K562 (cell line): ENCODE measurements around the gene IRF6. TPM values are rescaled to one million over a fixed set of nuclear protein-coding genes. Genes with fewer than 3 reads are reported as not detected.
A peak's percentile ranks its signal among the peaks of the same experiment; 100 is the strongest.

Experiments
- CREB1 ChIP-seq, 2 experiments: sonication (generic) in 1 of 2; formaldehyde crosslinking in 1 of 2; IDR thresholded peaks; 2 replicates each; pipeline versions ENCODE4 v1.6.1 to v1.8.0; 2012 to 2022; ENCODE audit warnings: inconsistent platforms in 1 of 2, mild to moderate bottlenecking in 1 of 2, missing genetic modification reagents in 1 of 2, moderate library complexity in 1 of 2
- GTF2E2 ChIP-seq: fragments of 200-800 bp; sonication (Bioruptor generic); IDR thresholded peaks from 2 replicates; pipeline ENCODE4 v1.6.1; 2016; ENCODE audit warnings: missing genetic modification characterization, missing compliant biosample characterization
- MAFG ChIP-seq: fragments of 450-650 bp; conservative IDR thresholded peaks from 2 replicates; pipeline ENCODE4 v1.6.1; 2016; ENCODE audit warnings: missing genetic modification characterization, missing compliant biosample characterization
- NR2C2 ChIP-seq, 2 experiments: fragments of 200-800 bp in 1 of 2; sonication (Bioruptor generic) in 1 of 2; sonication (generic) in 1 of 2; formaldehyde crosslinking in 1 of 2; IDR thresholded peaks; 2 replicates each; pipeline versions ENCODE4 v1.6.1 to v1.8.0; 2016 to 2022; ENCODE audit warnings: mild to moderate bottlenecking in 1 of 2, missing compliant biosample characterization in 1 of 2, missing genetic modification characterization in 1 of 2, missing genetic modification reagents in 1 of 2
- PRMT5 ChIP-seq: sonication (generic); formaldehyde crosslinking; IDR thresholded peaks from 2 replicates; pipeline ENCODE4 v1.5.0; 2020; ENCODE audit warnings: missing genetic modification reagents
- polyA plus RNA-seq, 8 experiments: library from polyadenylated mRNA; depleted of rRNA in 4 of 8; stranded (reverse) in 5 of 8; unstranded in 3 of 8; fragments of >200 nt; fragmentation: Nextera tagmentation in 2 of 8; fragmentation: Illumina TruSeq in 1 of 8; extraction: Ambion mirVana in 2 of 8; extraction: Trizol in 1 of 8; gene quantifications; 2 replicates each; pipeline versions ENCODE4 v1.2.1 to v1.2.3, GENCODE V29; 2011 to 2014; ENCODE audit warnings: inconsistent platforms in 1 of 8, missing spikeins in 1 of 8
- total RNA-seq, 7 experiments: library from RNA; depleted of rRNA in 6 of 7; stranded (reverse); fragments of >200 nt in 6 of 7; fragmentation: Illumina TruSeq in 2 of 7; extraction: Trizol in 2 of 7; gene quantifications; 2 replicates each; pipeline versions ENCODE4 v1.2.1 to v1.2.3, GENCODE V29; 2011 to 2021; ENCODE audit warnings: low replicate concordance in 1 of 7
- TF ChIP-seq, protein P1 (sequence below), 2 experiments: fragments of 450-650 bp; formaldehyde crosslinking in 1 of 2; IDR thresholded peaks; 2 replicates each; pipeline versions ENCODE4 v1.4.0 to v1.6.1; 2014 to 2020; ENCODE audit warnings: mild to moderate bottlenecking in 2 of 2, borderline replicate concordance in 1 of 2, low read depth in 1 of 2
- TF ChIP-seq, protein P2 (sequence below), 2 experiments: fragments of 450-650 bp; conservative IDR thresholded peaks; 2 replicates each; pipeline ENCODE4 v1.6.1; 2017; ENCODE audit warnings: mild to moderate bottlenecking in 2 of 2, moderate library complexity in 2 of 2
- TF ChIP-seq, protein P3 (sequence below): sonication (generic); formaldehyde crosslinking; IDR thresholded peaks from 2 replicates; pipeline ENCODE4 v1.8.0; 2022; ENCODE audit warnings: missing genetic modification reagents, mild to moderate bottlenecking, borderline replicate concordance
- TF ChIP-seq, protein P4 (sequence below): fragments of 250-450 bp; sonication (Bioruptor Pico); IDR thresholded peaks from 2 replicates; pipeline ENCODE4 v1.8.0; 2021; ENCODE audit warnings: moderate library complexity, mild to moderate bottlenecking, inconsistent platforms
- TF ChIP-seq, protein P5 (sequence below), 2 experiments: fragments of 250-450 bp in 1 of 2; fragments of 450-650 bp in 1 of 2; sonication (Bioruptor Pico) in 1 of 2; IDR thresholded peaks; 2 replicates each; pipeline versions ENCODE4 v1.6.1 to v1.8.0; 2016 to 2021; ENCODE audit warnings: mild to moderate bottlenecking in 2 of 2, moderate library complexity in 2 of 2, missing compliant biosample characterization in 1 of 2, missing genetic modification characterization in 1 of 2

Gene IRF6
- total and polyA plus RNA-seq, 9 of the 15 experiments (the other 6 are each of a cell fraction or from before 2014, with no cell fraction given), result 0.03 to 0.65 (median 0.17) TPM

DNA sequence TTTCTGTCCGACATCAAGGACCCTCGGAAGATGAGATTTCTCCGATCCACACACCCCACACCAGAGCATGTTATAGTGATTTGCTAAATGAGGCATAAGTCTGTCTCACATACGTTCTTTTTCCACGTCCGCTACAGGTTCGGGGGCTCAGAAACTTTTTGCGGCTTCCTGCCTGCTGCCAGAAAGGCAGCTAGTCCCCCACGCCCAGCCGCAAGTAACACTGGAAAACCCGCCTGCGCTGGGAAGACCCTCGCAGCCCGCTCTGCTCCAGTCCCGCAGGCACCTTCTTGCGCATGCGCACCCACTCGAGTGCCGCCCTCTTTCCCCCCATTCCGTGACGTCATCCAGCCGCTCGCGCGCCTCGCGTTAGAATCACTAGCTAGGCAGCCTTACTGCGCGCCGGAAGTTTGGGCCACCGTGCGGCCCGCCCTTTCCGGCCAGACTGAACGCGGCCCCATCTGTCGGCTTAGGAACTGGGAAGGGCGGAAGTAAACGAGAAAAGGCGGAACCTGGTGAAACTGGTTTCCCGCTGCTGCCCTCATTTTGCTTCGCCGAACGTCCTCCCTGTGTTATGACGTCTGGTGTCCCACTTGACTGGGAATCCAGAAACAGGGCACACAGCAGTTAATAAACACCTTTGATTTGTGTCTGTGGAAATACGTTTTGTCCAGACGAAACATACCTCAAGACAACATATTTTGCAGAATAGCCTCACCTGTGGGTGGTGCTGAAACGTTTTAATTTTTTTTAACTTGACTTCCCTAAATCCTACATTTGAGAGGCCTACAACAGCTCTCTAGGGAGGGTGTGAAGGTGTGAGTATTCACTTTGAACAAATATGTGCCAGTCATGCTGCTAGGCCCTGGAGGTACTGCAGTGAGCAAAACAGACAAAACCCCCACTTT is 21.4 kb downstream of the IRF6 start, which contains the start of gene C1orf74 (continued):
- TF ChIP-seq, protein P1, sequence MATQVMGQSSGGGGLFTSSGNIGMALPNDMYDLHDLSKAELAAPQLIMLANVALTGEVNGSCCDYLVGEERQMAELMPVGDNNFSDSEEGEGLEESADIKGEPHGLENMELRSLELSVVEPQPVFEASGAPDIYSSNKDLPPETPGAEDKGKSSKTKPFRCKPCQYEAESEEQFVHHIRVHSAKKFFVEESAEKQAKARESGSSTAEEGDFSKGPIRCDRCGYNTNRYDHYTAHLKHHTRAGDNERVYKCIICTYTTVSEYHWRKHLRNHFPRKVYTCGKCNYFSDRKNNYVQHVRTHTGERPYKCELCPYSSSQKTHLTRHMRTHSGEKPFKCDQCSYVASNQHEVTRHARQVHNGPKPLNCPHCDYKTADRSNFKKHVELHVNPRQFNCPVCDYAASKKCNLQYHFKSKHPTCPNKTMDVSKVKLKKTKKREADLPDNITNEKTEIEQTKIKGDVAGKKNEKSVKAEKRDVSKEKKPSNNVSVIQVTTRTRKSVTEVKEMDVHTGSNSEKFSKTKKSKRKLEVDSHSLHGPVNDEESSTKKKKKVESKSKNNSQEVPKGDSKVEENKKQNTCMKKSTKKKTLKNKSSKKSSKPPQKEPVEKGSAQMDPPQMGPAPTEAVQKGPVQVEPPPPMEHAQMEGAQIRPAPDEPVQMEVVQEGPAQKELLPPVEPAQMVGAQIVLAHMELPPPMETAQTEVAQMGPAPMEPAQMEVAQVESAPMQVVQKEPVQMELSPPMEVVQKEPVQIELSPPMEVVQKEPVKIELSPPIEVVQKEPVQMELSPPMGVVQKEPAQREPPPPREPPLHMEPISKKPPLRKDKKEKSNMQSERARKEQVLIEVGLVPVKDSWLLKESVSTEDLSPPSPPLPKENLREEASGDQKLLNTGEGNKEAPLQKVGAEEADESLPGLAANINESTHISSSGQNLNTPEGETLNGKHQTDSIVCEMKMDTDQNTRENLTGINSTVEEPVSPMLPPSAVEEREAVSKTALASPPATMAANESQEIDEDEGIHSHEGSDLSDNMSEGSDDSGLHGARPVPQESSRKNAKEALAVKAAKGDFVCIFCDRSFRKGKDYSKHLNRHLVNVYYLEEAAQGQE (IDR thresholded peaks at IDR 0.05; ENCODE audit: borderline replicate concordance), result peak; percentile 96
- TF ChIP-seq, protein P1 (CRISPR knock-in tag; IDR thresholded peaks at IDR 0.05; ENCODE audit: low read depth), result peak; percentile 61; the same call in 1 of the 2 replicates
- peak; percentile 92 for TF ChIP-seq GTF2E2
- TF ChIP-seq, protein P2, sequence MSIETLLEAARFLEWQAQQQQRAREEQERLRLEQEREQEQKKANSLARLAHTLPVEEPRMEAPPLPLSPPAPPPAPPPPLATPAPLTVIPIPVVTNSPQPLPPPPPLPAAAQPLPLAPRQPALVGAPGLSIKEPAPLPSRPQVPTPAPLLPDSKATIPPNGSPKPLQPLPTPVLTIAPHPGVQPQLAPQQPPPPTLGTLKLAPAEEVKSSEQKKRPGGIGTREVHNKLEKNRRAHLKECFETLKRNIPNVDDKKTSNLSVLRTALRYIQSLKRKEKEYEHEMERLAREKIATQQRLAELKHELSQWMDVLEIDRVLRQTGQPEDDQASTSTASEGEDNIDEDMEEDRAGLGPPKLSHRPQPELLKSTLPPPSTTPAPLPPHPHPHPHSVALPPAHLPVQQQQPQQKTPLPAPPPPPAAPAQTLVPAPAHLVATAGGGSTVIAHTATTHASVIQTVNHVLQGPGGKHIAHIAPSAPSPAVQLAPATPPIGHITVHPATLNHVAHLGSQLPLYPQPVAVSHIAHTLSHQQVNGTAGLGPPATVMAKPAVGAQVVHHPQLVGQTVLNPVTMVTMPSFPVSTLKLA (conservative IDR thresholded peaks at IDR 0.05), result peak; percentile 74 to 86; a peak in 3 of 4 replicates
- peak; percentile 61 for TF ChIP-seq MAFG (tag)
- TF ChIP-seq, protein P3, sequence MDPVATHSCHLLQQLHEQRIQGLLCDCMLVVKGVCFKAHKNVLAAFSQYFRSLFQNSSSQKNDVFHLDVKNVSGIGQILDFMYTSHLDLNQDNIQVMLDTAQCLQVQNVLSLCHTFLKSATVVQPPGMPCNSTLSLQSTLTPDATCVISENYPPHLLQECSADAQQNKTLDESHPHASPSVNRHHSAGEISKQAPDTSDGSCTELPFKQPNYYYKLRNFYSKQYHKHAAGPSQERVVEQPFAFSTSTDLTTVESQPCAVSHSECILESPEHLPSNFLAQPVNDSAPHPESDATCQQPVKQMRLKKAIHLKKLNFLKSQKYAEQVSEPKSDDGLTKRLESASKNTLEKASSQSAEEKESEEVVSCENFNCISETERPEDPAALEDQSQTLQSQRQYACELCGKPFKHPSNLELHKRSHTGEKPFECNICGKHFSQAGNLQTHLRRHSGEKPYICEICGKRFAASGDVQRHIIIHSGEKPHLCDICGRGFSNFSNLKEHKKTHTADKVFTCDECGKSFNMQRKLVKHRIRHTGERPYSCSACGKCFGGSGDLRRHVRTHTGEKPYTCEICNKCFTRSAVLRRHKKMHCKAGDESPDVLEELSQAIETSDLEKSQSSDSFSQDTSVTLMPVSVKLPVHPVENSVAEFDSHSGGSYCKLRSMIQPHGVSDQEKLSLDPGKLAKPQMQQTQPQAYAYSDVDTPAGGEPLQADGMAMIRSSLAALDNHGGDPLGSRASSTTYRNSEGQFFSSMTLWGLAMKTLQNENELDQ (CRISPR knock-in tag), result no peak
- peak; percentile 99 for TF ChIP-seq CREB1 (IDR thresholded peaks at IDR 0.05)
- TF ChIP-seq CREB1 (CRISPR knock-in tag; IDR thresholded peaks at IDR 0.05), result peak; percentile 99
- TF ChIP-seq NR2C2 (CRISPR knock-in tag; IDR thresholded peaks at IDR 0.05), result no peak
- peak; percentile 83 for TF ChIP-seq NR2C2 (tag; IDR thresholded peaks at IDR 0.05)
- TF ChIP-seq, protein P4, sequence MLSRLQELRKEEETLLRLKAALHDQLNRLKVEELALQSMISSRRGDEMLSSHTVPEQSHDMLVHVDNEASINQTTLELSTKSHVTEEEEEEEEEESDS (CRISPR knock-in tag), result no peak
- no peak for TF ChIP-seq PRMT5 (CRISPR knock-in tag)
- TF ChIP-seq, protein P5, sequence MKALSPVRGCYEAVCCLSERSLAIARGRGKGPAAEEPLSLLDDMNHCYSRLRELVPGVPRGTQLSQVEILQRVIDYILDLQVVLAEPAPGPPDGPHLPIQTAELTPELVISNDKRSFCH (CRISPR knock-in tag; IDR thresholded peaks at IDR 0.05), result no peak
- TF ChIP-seq, protein P5 (tag; IDR thresholded peaks at IDR 0.05), result peak; percentile 92
